ENCODE measurements around the gene SCYL1. TPM values are rescaled to one million over a fixed set of nuclear protein-coding genes. Genes with fewer than 3 reads are reported as not detected.
A peak's percentile ranks its signal among the peaks of the same experiment; 100 is the strongest.

SCYL1 gene
- total and polyA plus RNA-seq, 4 donors = 54.3 to 107 (median 86.5) TPM

- peak overlapping the region; percentile 51 to 95 for H3K27ac ChIP-seq (ENCODE audit: low read depth in 1 of 2, low read length in 1 of 2)
- peaks cover 0 to 9% (median 5%) of the 10 kb centered on the region in 4 donors for H3K36me3 ChIP-seq (ENCODE audit: control insufficient read depth in 4 of 4, insufficient read depth in 4 of 4, low read length in 4 of 4)
- 34 to 50% methylated on average over 22 of the region's 22 CpGs for WGBS, 2 donors
- peak overlapping the region; percentile 74 for H3K4me3 ChIP-seq
- ATAC-seq (ENCODE audit: insufficient read depth, low FRiP score) (no peak), DNase-seq (no peak)
- TF ChIP-seq, protein P1, sequence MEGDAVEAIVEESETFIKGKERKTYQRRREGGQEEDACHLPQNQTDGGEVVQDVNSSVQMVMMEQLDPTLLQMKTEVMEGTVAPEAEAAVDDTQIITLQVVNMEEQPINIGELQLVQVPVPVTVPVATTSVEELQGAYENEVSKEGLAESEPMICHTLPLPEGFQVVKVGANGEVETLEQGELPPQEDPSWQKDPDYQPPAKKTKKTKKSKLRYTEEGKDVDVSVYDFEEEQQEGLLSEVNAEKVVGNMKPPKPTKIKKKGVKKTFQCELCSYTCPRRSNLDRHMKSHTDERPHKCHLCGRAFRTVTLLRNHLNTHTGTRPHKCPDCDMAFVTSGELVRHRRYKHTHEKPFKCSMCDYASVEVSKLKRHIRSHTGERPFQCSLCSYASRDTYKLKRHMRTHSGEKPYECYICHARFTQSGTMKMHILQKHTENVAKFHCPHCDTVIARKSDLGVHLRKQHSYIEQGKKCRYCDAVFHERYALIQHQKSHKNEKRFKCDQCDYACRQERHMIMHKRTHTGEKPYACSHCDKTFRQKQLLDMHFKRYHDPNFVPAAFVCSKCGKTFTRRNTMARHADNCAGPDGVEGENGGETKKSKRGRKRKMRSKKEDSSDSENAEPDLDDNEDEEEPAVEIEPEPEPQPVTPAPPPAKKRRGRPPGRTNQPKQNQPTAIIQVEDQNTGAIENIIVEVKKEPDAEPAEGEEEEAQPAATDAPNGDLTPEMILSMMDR (IDR thresholded peaks at IDR 0.05; ENCODE audit: control extremely low read depth, extremely low read depth) = no peak
- H3K4me1 ChIP-seq (ENCODE audit: control insufficient read depth in 5 of 5, insufficient read depth in 5 of 5, low read length in 5 of 5) = peaks cover 5 to 67% (median 33%) of the 10 kb centered on the region in 5 donors
- no peaks in the 10 kb centered on the region for H3K9me3 ChIP-seq (ENCODE audit: control insufficient read depth in 4 of 4, insufficient read depth in 3 of 4, low read length in 3 of 4)
- no peak overlapping the region for H3K9ac ChIP-seq (ENCODE audit: insufficient read depth in 1 of 2, low read length in 2 of 2)
- H3K27me3 ChIP-seq (ENCODE audit: control insufficient read depth in 3 of 3, insufficient read depth in 3 of 3, low read length in 2 of 3) = no peaks in the 10 kb centered on the region
Measured at GRCh38 chr11:65573391-65574079, 48.7 kb downstream of the SCYL1 start.

- peaks cover 0 to 10% (median 3%) of the 10 kb centered on the region in 4 donors for H3K36me3 ChIP-seq (ENCODE audit: control insufficient read depth in 4 of 4, insufficient read depth in 4 of 4, low read length in 4 of 4)
- H3K9ac ChIP-seq (ENCODE audit: insufficient read depth in 1 of 2, low read length in 2 of 2) = no peak overlapping the region
- peak overlapping the region; percentile 40 for H3K4me3 ChIP-seq
- peak overlapping the region; percentile 58 to 95 for H3K27ac ChIP-seq (ENCODE audit: low read depth in 1 of 2, low read length in 1 of 2)
- peaks cover 5 to 60% (median 28%) of the 10 kb centered on the region in 5 donors for H3K4me1 ChIP-seq (ENCODE audit: control insufficient read depth in 5 of 5, insufficient read depth in 5 of 5, low read length in 5 of 5)
- no peaks in the 10 kb centered on the region for H3K9me3 ChIP-seq (ENCODE audit: control insufficient read depth in 4 of 4, insufficient read depth in 3 of 4, low read length in 3 of 4)
- TF ChIP-seq, protein P1 (IDR thresholded peaks at IDR 0.05; ENCODE audit: control extremely low read depth, extremely low read depth) = peak; percentile 62
- DNase-seq = peak; percentile 80 to 92 (median 92)
- peak; percentile 60 for ATAC-seq (ENCODE audit: insufficient read depth, low FRiP score)
- H3K27me3 ChIP-seq (ENCODE audit: control insufficient read depth in 3 of 3, insufficient read depth in 3 of 3, low read length in 2 of 3) = no peaks in the 10 kb centered on the region
- 0 to 1% methylated on average over 47 to 66 of the region's 67 CpGs for WGBS, 2 donors
Measured at GRCh38 chr11:65574109-65574810, 49.4 kb downstream of the SCYL1 start.

DNA sequence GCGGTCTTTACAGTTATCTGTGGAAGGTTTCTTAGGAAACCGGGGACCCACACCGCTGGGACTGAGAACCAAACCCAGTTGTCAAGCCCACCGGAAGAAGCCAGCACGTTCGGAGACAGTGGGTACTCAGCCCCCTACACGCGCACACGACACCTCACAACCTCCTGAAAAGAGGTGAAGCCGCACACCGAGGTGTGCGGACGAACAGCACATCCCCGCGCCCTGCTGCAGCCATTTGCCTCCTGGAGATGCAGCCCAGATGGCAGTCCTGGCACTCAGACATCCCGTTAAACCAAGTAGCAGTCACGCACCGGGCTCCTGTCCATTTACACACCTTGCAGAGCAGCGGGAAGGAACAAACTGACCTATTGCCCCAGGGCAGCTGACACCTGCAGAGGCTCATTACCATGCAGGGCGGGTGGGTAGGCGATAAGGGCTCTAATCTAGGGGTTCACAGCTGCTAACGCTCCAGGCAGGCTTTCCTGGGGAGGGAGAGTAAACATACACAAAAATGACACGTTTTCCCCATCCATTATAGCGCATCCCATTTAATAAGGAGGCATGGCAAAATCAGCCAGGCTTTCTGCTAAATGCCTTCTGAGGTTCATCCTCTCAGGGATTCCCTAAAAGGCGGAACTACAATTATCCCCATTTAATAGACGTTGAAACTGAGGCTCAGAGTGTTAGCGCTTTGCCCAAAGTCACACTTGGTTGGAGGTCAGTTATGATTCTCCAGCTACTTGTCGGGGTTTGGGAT, 50.1 kb downstream of the SCYL1 start:
- Histone ChIP-seq H3K27me3 (ENCODE audit: control insufficient read depth in 3 of 3, insufficient read depth in 3 of 3, low read length in 2 of 3) (no peaks in the 10 kb centered on the region), H3K4me3 (peak overlapping the region; percentile 42), H3K9ac (ENCODE audit: insufficient read depth in 1 of 2, low read length in 2 of 2) (no peak overlapping the region), H3K36me3 (ENCODE audit: control insufficient read depth in 4 of 4, insufficient read depth in 4 of 4, low read length in 4 of 4) (peaks cover 0 to 13% (median 6%) of the 10 kb centered on the region in 4 donors), H3K27ac (ENCODE audit: low read depth in 1 of 2, low read length in 1 of 2) (peak overlapping the region; percentile 58 to 92), H3K9me3 (ENCODE audit: control insufficient read depth in 4 of 4, insufficient read depth in 3 of 4, low read length in 3 of 4) (peaks cover 0 to under 1% (median 0%) of the 10 kb centered on the region in 4 donors), H3K4me1 (ENCODE audit: control insufficient read depth in 5 of 5, insufficient read depth in 5 of 5, low read length in 5 of 5) (peaks cover 5 to 55% (median 28%) of the 10 kb centered on the region in 5 donors)
- TF ChIP-seq, protein P1 (IDR thresholded peaks at IDR 0.05; ENCODE audit: control extremely low read depth, extremely low read depth) = no peak
- ATAC-seq (ENCODE audit: insufficient read depth, low FRiP score) (no peak), DNase-seq (no peak)
- 12 to 20% methylated on average over 28 of the region's 28 CpGs for WGBS, 2 donors
